ENCODE results near the gene TLE5. TPM values are rescaled to one million over a fixed set of nuclear protein-coding genes. Genes with fewer than 3 reads are reported as not detected.
"Not testable (repeated sequence)": the region's sequence is repeated elsewhere in the genome, so short reads cannot be mapped to it uniquely, and the experiment has no call there.

The TLE5 gene
- total RNA-seq, 1 donor, result 551 TPM

- H3K4me3 ChIP-seq (ENCODE audit: low read length), result no peak overlapping the region
- H3K27me3 ChIP-seq (ENCODE audit: insufficient read depth, low read length), result peaks cover 14% of the 10 kb centered on the region
- no peaks in the 10 kb centered on the region for H3K9me3 ChIP-seq (ENCODE audit: low read depth, low read length)
- H3K4me1 ChIP-seq (ENCODE audit: insufficient read depth, low read length), result peaks cover 45% of the 10 kb centered on the region
Observed at GRCh38 chr19:3099347-3100145, 37.3 kb upstream of the TLE5 start.

GRCh38 chr19:3098515-3099346 is 36.4 kb upstream of the TLE5 start:
- Histone ChIP-seq H3K27me3 (ENCODE audit: insufficient read depth, low read length) (peaks cover 14% of the 10 kb centered on the region), H3K4me3 (ENCODE audit: low read length) (no peak overlapping the region)

GRCh38 chr19:3098141-3098514 is 35.8 kb upstream of the TLE5 start:
- Histone ChIP-seq H3K4me1 (ENCODE audit: insufficient read depth, low read length) (peaks cover 36% of the 10 kb centered on the region), H3K27me3 (ENCODE audit: insufficient read depth, low read length) (peaks cover 14% of the 10 kb centered on the region), H3K9me3 (ENCODE audit: low read depth, low read length) (no peaks in the 10 kb centered on the region), H3K4me3 (ENCODE audit: low read length) (no peak overlapping the region)

More at GRCh38 chr19:3098515-3099346, 36.4 kb upstream of the TLE5 start:
- H3K4me1 ChIP-seq (ENCODE audit: insufficient read depth, low read length), result peaks cover 40% of the 10 kb centered on the region
- H3K9me3 ChIP-seq (ENCODE audit: low read depth, low read length), result no peaks in the 10 kb centered on the region

- Histone ChIP-seq H3K27me3 (ENCODE audit: insufficient read depth, low read length) (peaks cover 14% of the 10 kb centered on the region), H3K4me1 (ENCODE audit: insufficient read depth, low read length) (peaks cover 36% of the 10 kb centered on the region), H3K9me3 (ENCODE audit: low read depth, low read length) (no peaks in the 10 kb centered on the region), H3K4me3 (ENCODE audit: low read length) (no peak overlapping the region)
Observed at GRCh38 chr19:3097442-3097871, 35.2 kb upstream of the TLE5 start.

DNA sequence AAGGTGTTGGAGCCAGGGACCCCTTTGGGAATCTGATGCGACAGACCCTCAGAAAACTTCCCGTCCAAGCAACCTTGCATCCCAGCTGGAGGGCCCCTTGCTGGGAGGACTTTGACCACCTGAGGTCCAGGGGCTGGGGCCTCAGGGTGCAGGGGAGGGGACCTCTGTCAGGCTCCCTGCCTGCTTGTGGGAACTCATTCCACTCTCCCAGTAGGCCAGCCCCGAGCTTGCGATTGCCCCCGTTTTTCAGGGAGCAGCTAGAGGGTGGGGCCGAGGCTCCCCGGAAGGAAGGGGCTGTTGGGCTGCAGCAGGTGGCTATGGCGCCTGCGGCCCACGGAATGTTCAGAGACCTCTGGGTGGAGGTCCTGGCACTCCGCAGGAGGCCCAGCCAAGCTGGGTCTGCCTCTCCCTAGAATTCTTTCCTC is 34.6 kb upstream of the TLE5 start:
- H3K27me3 ChIP-seq (ENCODE audit: insufficient read depth, low read length), result peaks cover 14% of the 10 kb centered on the region
- no peak overlapping the region for H3K4me3 ChIP-seq (ENCODE audit: low read length)
- H3K9me3 ChIP-seq (ENCODE audit: low read depth, low read length), result no peaks in the 10 kb centered on the region
- peaks cover 36% of the 10 kb centered on the region for H3K4me1 ChIP-seq (ENCODE audit: insufficient read depth, low read length)

DNA sequence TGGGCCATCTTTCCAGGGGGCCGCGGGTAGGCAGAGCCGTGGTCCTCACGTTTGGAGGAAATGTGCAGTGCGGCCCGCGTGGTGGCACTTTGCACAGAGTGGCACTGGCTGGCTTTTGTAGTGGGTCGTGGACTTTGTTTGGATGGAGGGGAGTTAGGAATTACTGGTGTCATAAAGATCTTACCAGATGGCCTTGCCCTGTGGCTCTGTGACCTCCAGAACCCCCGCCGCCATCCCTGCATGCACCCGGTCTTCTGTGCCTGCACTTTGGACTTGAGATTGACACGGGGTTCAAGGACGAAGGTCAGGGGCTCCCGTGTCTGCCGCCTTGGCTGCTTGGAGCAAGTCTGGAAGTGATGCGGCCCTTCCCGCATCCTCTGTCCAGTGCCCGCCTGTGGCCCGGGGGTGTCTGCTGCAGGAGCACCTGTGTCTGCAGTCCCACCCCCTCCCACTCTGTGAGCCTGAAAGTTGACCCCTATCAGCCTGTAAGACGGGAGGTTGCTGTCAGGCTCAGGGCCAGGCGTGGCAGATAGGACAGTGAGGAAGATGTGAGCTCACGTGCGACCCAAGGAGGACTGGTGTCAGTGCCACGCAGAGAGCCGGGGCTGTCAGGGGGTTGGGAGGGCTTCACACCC is 34.1 kb upstream of the TLE5 start:
- Histone ChIP-seq H3K9me3 (ENCODE audit: low read depth, low read length) (no peaks in the 10 kb centered on the region), H3K4me1 (ENCODE audit: insufficient read depth, low read length) (peaks cover 36% of the 10 kb centered on the region), H3K27me3 (ENCODE audit: insufficient read depth, low read length) (peaks cover 14% of the 10 kb centered on the region), H3K4me3 (ENCODE audit: low read length) (no peak overlapping the region)

GRCh38 chr19:3095441-3096191 is 33.3 kb upstream of the TLE5 start:
- Histone ChIP-seq H3K27me3 (ENCODE audit: insufficient read depth, low read length) (peaks cover 14% of the 10 kb centered on the region), H3K4me3 (ENCODE audit: low read length) (no peak overlapping the region), H3K4me1 (ENCODE audit: insufficient read depth, low read length) (peaks cover 36% of the 10 kb centered on the region), H3K9me3 (ENCODE audit: low read depth, low read length) (no peaks in the 10 kb centered on the region)

DNA sequence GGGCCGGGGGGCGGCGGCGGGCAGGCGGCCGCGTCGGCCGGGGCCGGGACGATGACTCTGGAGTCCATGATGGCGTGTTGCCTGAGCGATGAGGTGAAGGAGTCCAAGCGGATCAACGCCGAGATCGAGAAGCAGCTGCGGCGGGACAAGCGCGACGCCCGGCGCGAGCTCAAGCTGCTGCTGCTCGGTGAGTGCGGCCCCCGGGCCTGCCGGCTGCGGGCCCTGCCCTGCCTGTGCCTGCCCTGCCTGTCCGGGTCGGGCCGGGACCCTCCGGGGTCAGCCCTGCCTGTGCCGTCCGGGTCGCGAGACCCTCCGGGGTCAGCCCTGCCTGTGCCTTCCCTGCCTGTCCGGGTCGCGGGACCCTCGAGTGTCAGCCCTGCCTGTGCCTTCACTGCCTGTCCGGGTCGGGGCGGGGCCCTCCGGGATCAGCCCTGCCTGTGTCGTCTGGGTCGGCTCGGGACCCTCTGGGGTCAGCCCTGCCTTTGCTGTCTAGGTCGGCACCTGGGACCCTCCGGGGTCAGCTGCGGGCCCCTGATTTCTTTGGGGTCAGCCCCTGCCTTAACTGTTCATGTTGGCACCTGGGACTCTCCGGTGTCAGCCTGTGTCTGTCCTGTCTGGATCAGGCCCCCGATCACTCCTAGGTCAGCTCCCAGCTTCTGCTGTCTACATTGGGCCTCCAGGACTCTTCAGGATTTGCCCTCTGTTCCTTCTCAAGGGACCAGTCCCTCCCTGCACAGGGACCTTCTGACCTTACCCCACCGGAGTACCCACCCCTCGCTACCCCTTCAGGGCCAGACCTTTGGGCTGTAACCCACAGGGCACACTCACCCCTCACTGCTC is 32.5 kb upstream of the TLE5 start:
- Histone ChIP-seq H3K4me1 (ENCODE audit: insufficient read depth, low read length) (peaks cover 36% of the 10 kb centered on the region), H3K27me3 (ENCODE audit: insufficient read depth, low read length) (peaks cover 14% of the 10 kb centered on the region), H3K9me3 (ENCODE audit: low read depth, low read length) (no peaks in the 10 kb centered on the region), H3K4me3 (ENCODE audit: low read length) (peak overlapping the region; percentile 23)

DNA sequence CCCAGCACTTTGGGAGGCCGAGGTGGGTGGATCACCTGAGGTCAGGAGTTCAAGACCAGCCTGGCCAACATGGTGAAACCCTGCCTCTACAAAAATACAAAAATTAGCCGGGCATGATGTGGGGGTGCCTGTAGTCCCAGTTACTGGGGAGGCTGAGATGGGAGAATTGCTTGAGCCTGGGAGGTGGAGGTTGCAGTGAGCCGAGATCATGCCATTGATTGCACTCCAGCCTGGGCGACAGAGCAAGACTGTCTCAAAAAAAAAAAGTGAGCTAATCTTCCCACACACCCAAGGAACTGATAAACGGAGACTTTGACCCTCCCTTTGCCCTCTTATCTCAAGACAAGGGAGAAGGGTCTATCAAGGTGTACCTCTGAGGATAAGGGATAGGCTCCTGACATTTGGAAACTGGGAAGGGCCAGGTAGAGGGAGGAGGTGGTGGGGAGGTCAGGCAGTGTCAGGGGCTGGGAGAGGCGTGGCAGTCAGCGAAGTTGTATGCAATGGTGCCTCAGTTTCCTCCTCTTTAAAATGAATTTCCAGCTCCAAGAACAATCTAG is 27.1 kb upstream of the TLE5 start:
- not testable (repeated sequence) for H3K4me1 ChIP-seq (ENCODE audit: insufficient read depth, low read length); H3K27me3 ChIP-seq (ENCODE audit: insufficient read depth, low read length); H3K4me3 ChIP-seq (ENCODE audit: low read length); H3K9me3 ChIP-seq (ENCODE audit: low read depth, low read length)

GRCh38 chr19:3087769-3088168 is 25.5 kb upstream of the TLE5 start:
- H3K4me3 ChIP-seq (ENCODE audit: low read length), result no peak overlapping the region
- H3K4me1 ChIP-seq (ENCODE audit: insufficient read depth, low read length), result no peaks in the 10 kb centered on the region
- no peaks in the 10 kb centered on the region for H3K27me3 ChIP-seq (ENCODE audit: insufficient read depth, low read length)
- H3K9me3 ChIP-seq (ENCODE audit: low read depth, low read length), result no peaks in the 10 kb centered on the region

- Histone ChIP-seq H3K4me3 (ENCODE audit: low read length) (no peak overlapping the region), H3K9me3 (ENCODE audit: low read depth, low read length) (no peaks in the 10 kb centered on the region), H3K27me3 (ENCODE audit: insufficient read depth, low read length) (no peaks in the 10 kb centered on the region), H3K4me1 (ENCODE audit: insufficient read depth, low read length) (no peaks in the 10 kb centered on the region)
Observed at GRCh38 chr19:3084943-3085342, 22.6 kb upstream of the TLE5 start.

DNA sequence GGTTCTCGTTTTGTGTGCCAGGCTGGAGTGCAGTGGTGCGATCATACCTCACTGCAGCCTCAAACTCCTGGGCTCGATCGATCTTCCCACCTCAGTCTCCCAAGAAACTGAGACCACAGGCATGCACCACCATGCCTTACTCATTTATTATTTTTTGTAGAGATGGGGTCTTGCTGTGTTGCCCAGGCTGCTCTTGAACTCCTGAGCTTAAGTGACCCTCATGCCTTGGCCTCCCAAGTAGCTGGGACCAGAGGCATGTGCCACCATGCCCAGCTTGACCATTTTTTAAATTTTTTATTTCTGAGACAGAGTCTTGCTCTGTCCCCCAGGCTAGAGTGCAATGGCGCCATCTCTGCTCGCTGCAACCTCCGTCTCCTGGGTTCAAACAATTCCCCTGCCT is 21.7 kb upstream of the TLE5 start:
- Histone ChIP-seq H3K4me3 (ENCODE audit: low read length) (no peak overlapping the region), H3K27me3 (ENCODE audit: insufficient read depth, low read length) (no peaks in the 10 kb centered on the region), H3K9me3 (ENCODE audit: low read depth, low read length) (no peaks in the 10 kb centered on the region), H3K4me1 (ENCODE audit: insufficient read depth, low read length) (no peaks in the 10 kb centered on the region)

DNA sequence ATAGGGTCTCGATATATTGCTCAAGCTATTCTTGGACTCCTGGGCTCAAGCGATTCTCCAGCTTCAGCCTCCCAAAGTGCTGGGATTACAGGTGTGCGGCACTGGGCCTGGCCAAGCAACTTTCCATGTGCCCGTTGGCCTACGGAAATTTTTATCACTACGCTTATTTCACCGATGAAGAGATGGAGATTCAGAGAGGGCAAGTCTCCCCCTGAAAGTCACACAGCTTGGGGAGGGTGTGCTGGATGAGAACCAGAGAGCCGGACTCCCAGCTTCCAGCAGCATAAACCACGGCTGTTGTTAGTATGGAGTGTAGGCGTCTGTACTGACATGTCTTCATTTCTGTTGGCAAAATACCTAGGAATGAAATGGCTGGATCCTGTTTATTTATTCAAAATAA is 20.0 kb upstream of the TLE5 start:
- no peaks in the 10 kb centered on the region for H3K27me3 ChIP-seq (ENCODE audit: insufficient read depth, low read length)

GRCh38 chr19:3080286-3080685 is 18.0 kb upstream of the TLE5 start:
- no peaks in the 10 kb centered on the region for H3K27me3 ChIP-seq (ENCODE audit: insufficient read depth, low read length)
- no peaks in the 10 kb centered on the region for H3K9me3 ChIP-seq (ENCODE audit: low read depth, low read length)
- no peak overlapping the region for H3K4me3 ChIP-seq (ENCODE audit: low read length)
- H3K4me1 ChIP-seq (ENCODE audit: insufficient read depth, low read length), result peaks cover 4% of the 10 kb centered on the region

More for the DNA sequence above, 20.0 kb upstream of the TLE5 start:
- Histone ChIP-seq H3K9me3 (ENCODE audit: low read depth, low read length) (no peaks in the 10 kb centered on the region), H3K4me1 (ENCODE audit: insufficient read depth, low read length) (no peaks in the 10 kb centered on the region), H3K4me3 (ENCODE audit: low read length) (no peak overlapping the region)

Data from mononuclear cell (primary cell).